MM.1S (cell line): ENCODE measurements around the gene RAB31.

Experiments
- DNase-seq: peaks from one replicate; pipeline ENCODE4 v3.0.0-alpha.2; 2015
- H2AFZ ChIP-seq: fragments of 300-600 bp; sonication (generic); 2 replicates; pipeline ENCODE4 v1.6.0; 2016; ENCODE audit warnings: antibody characterized with exemption, low read length
- H3F3A ChIP-seq: fragments of 300-600 bp; sonication (generic); 2 replicates; pipeline ENCODE4 v1.6.1; 2016; ENCODE audit warnings: mild to moderate bottlenecking, antibody characterized with exemption, low read length, moderate library complexity, mixed read lengths; ENCODE audit not compliant: insufficient read depth
- H3K27ac ChIP-seq: fragments of 300-600 bp; sonication (generic); 2 replicates; pipeline ENCODE4 v1.5.1; 2016; ENCODE audit warnings: mild to moderate bottlenecking, low read length
- H3K27me3 ChIP-seq: fragments of 300-600 bp; sonication (generic); replicated peaks from 2 replicates; pipeline ENCODE4 v1.6.0; 2016; ENCODE audit warnings: low read length; ENCODE audit not compliant: insufficient read depth
- H3K36me3 ChIP-seq: fragments of 300-600 bp; sonication (generic); replicated peaks from 2 replicates; pipeline ENCODE4 v1.6.1; 2016; ENCODE audit warnings: mild to moderate bottlenecking, low read length, mixed read lengths; ENCODE audit not compliant: insufficient read depth
- H3K4me1 ChIP-seq: fragments of 300-600 bp; sonication (generic); 2 replicates; pipeline ENCODE4 v1.6.1; 2016; ENCODE audit warnings: low read length, mixed read lengths
- H3K4me2 ChIP-seq: fragments of 300-600 bp; sonication (generic); 2 replicates; pipeline ENCODE4 v1.6.0; 2016; ENCODE audit warnings: low read depth, low read length
- H3K4me3 ChIP-seq: fragments of 300-600 bp; sonication (generic); 2 replicates; pipeline ENCODE4 v1.5.1; 2016; ENCODE audit warnings: low read length, mixed read lengths
- H3K79me2 ChIP-seq: fragments of 300-600 bp; sonication (generic); 2 replicates; pipeline ENCODE4 v1.6.1; 2016; ENCODE audit warnings: mixed run types, low read length, mixed read lengths
- H3K9ac ChIP-seq: fragments of 300-600 bp; sonication (generic); 2 replicates; pipeline ENCODE4 v1.6.1; 2016; ENCODE audit warnings: low read length, mixed read lengths
- H3K9me2 ChIP-seq: fragments of 300-600 bp; sonication (generic); replicated peaks from 2 replicates; pipeline ENCODE4 v1.6.1; 2016; ENCODE audit warnings: mild to moderate bottlenecking, low read length, mixed read lengths; ENCODE audit not compliant: insufficient read depth
- H3K9me3 ChIP-seq: fragments of 300-600 bp; sonication (generic); replicated peaks from 2 replicates; pipeline ENCODE4 v1.6.1; 2016; ENCODE audit warnings: mild to moderate bottlenecking, low read length, mixed read lengths; ENCODE audit not compliant: insufficient read depth
- H4K20me1 ChIP-seq: fragments of 300-600 bp; sonication (generic); 2 replicates; pipeline ENCODE4 v1.6.1; 2016; ENCODE audit warnings: mild to moderate bottlenecking, low read length, moderate library complexity, mixed read lengths; ENCODE audit not compliant: insufficient read depth
- CTCF ChIP-seq: fragments of 300-600 bp; sonication (generic); IDR thresholded peaks from 2 replicates; pipeline ENCODE4 v1.5.1; 2016; ENCODE audit warnings: antibody characterized with exemption, low read length, mixed read lengths
- EZH2 ChIP-seq: fragments of 300-600 bp; sonication (generic); optimal IDR thresholded peaks from 2 replicates; pipeline ENCODE3; 2017; ENCODE audit warnings: low read depth, mild to moderate bottlenecking, antibody characterized with exemption, low read length, mixed read lengths
- EZH2phosphoT487 ChIP-seq: fragments of 300-600 bp; sonication (generic); IDR thresholded peaks from 2 replicates; pipeline ENCODE4 v1.6.1; 2018; ENCODE audit warnings: antibody characterized with exemption, low read length

RAB31 gene

DNA sequence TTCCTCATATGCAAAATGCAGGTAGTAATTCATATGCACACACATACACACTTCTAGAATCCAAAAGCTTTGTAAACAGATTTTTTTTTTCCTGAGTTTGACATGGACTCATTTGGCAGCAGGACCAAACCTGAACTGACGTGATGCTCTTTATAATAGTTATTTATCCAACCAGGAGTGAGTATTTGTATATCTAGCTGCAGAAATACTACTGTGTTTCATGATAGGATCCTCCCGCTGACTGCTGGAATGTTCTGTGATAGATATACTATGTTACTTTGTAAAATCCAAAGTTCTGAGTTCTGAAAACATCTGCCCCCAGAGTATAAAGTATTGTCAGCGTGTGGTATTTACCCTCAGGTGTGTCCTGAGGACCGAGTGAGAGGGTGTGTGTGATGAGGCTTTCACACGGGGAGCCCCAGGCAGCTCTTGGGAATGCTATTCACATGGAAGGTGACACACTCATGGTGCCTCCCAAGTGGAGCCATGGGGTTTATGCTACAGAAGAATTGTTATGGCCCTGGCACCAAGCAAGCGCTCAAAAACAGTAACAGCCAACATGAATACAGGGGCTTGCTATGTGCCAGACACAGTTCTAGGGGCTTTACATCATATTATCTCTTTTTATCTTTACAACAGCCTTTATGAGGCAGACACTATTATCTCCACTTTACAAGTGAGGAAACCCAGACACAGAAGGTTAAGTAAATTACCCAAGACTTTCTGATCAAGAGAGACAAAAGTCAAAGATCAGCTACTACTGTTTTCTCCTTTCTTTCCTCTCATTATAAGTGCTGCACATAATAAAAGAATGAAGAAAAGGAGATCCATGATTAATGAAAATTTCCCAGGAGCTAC, 161.0 kb downstream of the RAB31 start:
- H3F3A ChIP-seq: no peaks in the 10 kb centered on the region
- no peaks in the 10 kb centered on the region for H3K79me2 ChIP-seq
- H3K4me2 ChIP-seq: no peak overlapping the region
- H4K20me1 ChIP-seq: no peaks in the 10 kb centered on the region
- H3K9ac ChIP-seq: no peak overlapping the region
- H3K9me2 ChIP-seq: no peaks in the 10 kb centered on the region
- DNase-seq: no peak
- no peak overlapping the region for H2AFZ ChIP-seq
- H3K36me3 ChIP-seq: no peaks in the 10 kb centered on the region
- H3K27ac ChIP-seq: no peak overlapping the region
- no peak for TF ChIP-seq CTCF
- TF ChIP-seq EZH2phosphoT487: no peak
- no peaks in the 10 kb centered on the region for H3K27me3 ChIP-seq
- no peaks in the 10 kb centered on the region for H3K4me1 ChIP-seq
- H3K4me3 ChIP-seq: no peak overlapping the region
- no peaks in the 10 kb centered on the region for H3K9me3 ChIP-seq

DNA sequence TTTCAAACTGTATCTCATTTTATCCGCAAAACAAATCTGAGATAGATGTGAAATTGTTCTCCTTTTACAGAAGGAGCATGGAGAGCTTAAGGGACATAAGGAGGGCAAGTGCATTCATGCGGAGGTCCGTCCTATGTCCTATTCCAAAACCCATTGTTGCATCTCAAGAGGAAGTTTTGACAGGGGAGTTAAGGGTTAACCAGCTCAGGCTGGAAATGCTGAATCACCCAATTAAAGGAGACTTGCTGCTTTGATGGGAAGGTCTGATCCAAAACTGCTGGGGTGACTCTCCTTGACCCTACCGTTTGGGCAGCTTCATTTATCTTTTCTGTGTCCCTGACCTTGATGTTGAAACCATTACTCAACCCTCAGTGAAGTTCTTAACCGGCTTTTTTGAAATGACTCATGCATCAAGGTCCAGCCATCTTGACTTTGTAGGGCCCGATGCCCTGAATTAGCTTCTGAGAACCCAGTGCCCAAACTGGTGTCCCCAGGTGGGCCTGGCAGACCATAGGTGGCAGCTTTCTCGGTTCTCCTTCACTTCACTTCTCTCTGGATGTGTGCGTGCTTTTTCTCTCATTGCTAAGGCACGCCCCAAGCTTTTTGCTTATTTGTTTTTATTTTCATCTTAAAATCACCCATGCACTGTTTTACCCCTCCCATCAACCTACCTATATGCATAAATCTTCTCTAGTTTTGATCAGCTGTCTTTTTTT, 161.8 kb downstream of the RAB31 start:
- no peak overlapping the region for H3K4me2 ChIP-seq
- no peaks in the 10 kb centered on the region for H3K9me2 ChIP-seq
- no peak overlapping the region for H3K27ac ChIP-seq
- no peak overlapping the region for H2AFZ ChIP-seq
- H3K27me3 ChIP-seq: no peaks in the 10 kb centered on the region
- no peaks in the 10 kb centered on the region for H3K9me3 ChIP-seq
- H3K9ac ChIP-seq: no peak overlapping the region
- H3F3A ChIP-seq: no peaks in the 10 kb centered on the region
- TF ChIP-seq EZH2: no peak
- TF ChIP-seq CTCF: no peak
- TF ChIP-seq EZH2phosphoT487: no peak
- no peaks in the 10 kb centered on the region for H4K20me1 ChIP-seq
- no peaks in the 10 kb centered on the region for H3K79me2 ChIP-seq
- no peak for DNase-seq
- H3K4me1 ChIP-seq: no peaks in the 10 kb centered on the region
- H3K4me3 ChIP-seq: no peak overlapping the region
- H3K36me3 ChIP-seq: no peaks in the 10 kb centered on the region

DNA sequence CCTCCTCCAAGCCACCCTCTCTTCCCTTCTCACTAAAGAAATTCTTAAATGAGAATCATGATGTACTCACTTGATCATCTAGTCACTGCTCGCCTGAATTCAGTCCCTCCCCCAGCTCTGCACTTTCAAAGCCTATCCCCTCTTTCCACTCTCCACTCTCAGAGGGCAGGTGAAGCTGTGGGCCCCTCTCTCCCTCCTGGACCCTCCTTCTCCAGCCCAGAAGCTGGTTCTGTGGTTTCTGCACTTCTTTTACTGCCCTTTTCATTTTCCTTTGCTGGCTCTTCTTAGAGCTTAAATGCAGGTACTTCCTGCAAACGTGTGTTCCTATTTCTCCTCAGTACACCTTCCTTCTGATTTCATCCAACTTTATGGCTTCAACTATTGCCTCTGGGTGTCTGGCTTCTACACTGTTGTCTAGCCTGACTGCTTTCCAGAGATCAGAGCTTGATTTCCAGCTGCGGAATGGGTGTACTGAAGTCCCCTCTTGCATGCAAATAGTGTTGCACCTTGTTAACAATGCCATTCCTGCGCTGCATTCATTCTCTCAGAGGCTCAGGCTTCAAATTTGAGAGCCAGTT, 162.4 kb downstream of the RAB31 start:
- Histone ChIP-seq H4K20me1 (no peaks in the 10 kb centered on the region), H3K4me3 (no peak overlapping the region), H3K4me2 (no peak overlapping the region), H3K36me3 (no peaks in the 10 kb centered on the region), H3K27me3 (no peaks in the 10 kb centered on the region), H3K4me1 (no peaks in the 10 kb centered on the region), H2AFZ (no peak overlapping the region), H3K9me2 (no peaks in the 10 kb centered on the region), H3K79me2 (no peaks in the 10 kb centered on the region), H3K9ac (no peak overlapping the region), H3K27ac (no peak overlapping the region), H3F3A (no peaks in the 10 kb centered on the region), H3K9me3 (no peaks in the 10 kb centered on the region)
- no peak for DNase-seq
- no peak for TF ChIP-seq CTCF
- no peak for TF ChIP-seq EZH2
- TF ChIP-seq EZH2phosphoT487: no peak
